Renal cortical epithelial cell (primary cell): Measurements from ENCODE around the gene DTNB. TPM values are rescaled to one million over a fixed set of nuclear protein-coding genes. Genes with fewer than 3 reads are reported as not detected.
"Not testable (repeated sequence)": the region's sequence is repeated elsewhere in the genome, so short reads cannot be mapped to it uniquely, and the experiment has no call there.

Experiments used
- DNase-seq: peaks from one replicate; pipeline ENCODE4 v3.0.0-alpha.2; 2011; ENCODE audit warnings: low read depth
- total RNA-seq: library from RNA; depleted of rRNA; stranded (reverse); fragments of >200 nt; gene quantifications from 2 replicates; pipeline ENCODE4 v1.2.3, GENCODE V29; 2014

DTNB gene
- 5.0 and 10.7 TPM in 2 replicates for total RNA-seq

DNA sequence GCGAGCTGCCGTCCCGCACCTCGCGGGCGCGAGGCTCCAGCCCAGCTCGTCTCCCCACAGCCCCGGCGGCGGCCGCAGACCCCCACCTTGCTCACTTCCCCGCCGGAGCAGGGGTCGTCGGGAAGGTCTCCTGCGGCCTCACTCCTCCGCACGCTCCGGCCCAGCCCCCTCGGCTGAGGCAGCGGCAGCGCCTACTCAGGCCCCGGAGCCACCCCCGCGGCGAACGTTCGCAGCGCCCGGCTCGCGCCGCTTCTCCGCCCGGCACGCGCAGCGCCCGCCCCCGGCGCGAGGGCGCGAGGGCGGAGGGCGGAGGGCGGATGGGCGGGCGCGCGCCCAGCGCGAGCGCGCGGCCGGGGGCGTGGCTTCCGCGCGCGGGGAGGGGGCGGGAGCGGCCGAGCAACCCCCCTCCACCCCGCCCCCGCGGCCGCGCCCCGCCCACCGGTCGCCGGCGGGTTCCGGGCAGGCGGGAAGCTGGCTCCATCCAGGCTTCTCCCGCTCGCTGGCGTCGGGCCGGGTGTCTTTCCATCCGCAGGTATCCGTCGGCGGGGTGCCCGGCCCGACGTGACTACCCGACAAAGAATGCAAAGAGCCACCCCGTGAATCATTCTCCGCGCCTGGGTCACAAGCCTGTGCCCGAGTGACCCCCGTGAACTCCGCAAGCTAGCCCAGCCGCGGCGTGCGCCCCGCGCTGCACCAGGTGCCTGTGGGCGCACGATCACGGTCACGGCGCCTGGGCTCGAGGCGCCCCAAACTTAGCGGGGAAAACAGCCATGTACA, at the start of gene DTNB:
Gene DTNB, minus strand, starts transcription at position 278 of the 777 bp plus-strand sequence. CDS start 20,917 bp downstream, outside the sequence.
- DNase-seq = peak; percentile 66

DNA sequence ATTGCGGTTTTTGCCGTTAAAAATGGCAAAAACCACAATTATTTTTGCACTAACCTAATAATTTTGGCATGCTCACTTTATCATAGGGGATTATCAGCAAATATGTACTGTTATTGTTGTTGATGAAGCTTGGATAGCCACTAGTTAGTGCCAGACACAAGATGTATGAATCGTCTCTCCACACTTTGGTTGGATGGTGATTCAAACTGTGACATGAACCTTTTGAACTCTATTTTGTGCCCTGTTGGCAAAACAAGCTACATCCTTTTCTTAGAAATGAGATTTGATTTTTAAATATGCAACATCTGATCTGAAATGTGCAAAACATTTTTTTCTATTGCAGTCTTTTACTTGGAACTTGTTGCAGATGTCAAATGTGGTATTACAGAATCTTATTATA, 48.8 kb upstream of the DTNB start:
- DNase-seq = no peak

DNA sequence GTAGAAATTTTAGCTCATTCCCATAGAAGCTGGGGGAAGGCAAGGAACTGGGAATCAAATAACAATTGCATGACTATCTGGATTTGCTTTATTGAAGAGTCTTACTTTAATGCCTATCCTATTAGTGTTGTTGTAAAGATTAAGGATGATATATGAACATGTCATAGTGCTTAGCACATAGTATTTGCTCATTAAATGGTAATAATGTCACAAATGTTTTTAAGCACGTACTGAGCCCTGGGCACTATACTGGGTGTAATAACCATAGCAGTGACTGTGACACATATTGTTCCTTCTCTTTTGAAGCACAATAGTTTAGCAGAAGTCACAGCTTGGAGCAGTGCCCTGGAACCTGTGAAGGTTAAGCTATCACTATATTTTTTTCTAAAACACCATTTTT, 47.2 kb upstream of the DTNB start:
- DNase-seq = no peak

DNA sequence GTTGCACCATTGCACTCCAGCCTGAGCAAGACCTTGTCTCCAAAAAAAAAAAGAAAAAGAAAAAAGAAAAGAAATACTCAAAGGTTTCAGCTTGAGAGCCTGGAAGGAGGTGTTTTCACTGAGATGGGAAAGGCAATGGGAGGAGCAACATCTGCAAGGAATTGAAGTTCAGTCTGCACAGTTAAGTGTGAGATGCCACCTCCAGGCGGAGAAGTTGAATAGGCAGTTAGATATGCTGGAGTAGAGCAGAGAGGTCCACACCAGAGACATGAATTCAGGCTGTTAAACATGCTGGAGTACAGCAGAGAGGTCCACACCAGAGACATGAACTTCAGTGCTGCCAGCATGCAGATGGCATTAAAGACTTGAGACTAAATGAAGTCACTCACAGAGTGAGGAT, 41.4 kb upstream of the DTNB start:
- DNase-seq = peak; percentile 42

DNA sequence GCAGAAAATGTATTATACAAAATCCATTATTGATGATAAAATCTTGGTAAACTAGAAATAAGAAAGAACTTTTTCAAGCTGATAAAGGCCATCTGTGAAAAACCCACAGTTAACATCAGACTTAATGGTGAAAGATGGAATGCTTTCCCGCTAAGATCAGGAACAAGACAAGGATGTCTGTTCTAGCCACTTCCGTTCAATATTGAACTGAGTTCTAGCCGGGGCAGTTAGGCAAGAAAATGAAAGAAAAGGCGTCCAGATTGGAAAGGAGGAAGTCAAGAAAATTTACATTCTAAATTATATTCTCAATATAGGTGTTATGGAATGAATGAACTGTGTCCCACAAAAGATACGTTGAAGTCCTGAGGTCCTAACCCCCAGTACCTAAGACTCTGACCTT, 39.1 kb upstream of the DTNB start:
- DNase-seq = no peak

DNA sequence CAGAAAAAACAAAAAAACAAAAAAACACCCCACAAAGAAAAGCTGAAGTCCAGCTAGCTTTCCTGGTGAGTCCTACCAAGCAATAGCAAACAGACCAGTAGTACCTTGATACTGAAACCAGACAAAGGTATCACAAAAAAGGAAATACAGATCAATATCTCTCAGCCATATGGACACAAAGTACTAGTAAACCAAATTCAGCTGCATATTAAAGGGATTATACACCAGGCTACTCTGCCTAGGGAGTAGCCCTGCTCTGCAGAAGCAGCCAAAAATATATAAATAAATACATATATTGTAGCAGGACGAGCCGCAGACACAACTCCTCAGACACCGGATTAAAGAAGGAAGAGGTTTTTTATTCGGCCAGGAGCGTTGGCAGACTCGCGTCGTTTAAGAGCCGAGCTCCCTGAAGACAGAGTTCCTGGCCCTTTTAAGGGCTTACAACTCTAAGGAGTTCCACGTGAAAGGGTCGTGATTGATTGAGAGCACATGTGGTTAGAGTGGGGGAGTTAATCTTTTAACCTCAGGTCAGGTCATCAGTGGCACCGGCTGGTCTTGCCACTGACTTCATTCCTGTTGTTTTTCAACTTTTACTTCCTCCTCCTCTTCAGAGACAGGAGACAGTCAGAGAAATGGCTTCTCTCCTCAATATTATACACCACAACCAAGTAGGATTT, 38.4 kb upstream of the DTNB start:
- DNase-seq = peak; percentile 48

DNA sequence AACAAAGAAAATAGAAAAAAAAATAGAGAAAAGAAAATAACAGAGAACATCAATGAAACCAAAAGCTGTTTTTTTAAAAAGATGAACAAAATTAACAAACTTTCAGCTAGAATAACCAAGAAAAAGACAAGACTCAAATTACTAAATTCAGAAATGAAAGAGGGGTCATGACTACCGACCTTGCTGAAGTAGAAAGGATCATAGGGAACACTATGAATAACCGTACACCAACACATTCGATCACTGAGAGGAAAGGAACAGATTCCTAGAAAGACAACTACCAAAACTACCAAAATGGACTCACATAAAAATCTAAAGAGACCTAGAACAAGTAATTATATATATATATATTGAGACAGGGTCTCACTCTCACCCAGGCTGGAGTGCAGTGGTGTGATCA, 37.4 kb upstream of the DTNB start:
- DNase-seq = no peak

DNA sequence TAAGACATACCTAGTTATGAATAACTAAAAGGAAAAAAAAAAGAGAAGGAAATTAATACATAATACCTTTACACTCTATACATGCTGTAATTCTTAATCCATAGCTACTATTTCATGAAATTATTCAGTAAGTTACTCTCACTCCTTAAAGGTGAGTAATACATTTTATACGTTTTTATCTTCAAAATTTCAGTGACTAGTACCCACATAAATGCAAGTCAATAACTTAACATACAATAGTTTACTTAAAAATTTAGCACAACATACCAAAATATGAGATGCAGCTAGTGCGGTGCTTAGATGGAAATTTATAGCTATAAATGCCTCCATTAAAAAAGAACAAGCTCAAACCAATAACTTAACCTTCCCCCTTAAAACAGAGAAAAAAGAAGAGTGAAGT, 36.0 kb upstream of the DTNB start:
- DNase-seq = no peak

DNA sequence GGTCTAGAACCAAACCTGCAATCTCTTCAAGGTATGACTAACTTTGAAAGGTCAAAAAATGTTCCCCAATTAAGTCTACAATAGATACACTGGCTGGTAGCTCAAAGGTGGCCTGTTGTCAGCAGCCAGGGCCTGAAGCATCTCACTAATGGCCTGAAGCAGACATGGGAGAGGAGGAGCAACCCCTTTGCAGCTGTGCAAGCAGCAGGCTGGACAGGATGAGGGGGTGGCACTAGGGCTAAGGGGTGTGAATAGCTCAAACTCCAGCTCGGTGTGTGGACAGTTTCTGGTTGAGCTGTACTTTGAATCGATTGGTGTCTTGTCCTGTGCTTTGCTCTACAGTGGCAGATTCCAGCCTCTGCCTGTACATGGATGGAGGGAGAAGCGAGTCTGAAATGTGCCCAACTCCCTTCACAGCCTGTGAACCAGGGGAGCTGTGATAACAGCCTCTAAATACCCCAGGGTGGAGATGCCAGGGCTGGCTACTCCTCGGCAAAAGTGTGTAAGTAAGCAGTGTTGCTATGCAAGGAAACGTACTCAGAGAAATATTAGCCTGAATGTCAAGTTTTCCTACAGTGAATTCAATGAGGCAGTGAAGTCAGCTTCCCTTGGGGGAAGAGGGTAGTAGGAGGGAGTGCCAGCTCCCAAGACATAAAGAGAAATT, 34.7 kb upstream of the DTNB start:
- DNase-seq = no peak

DNA sequence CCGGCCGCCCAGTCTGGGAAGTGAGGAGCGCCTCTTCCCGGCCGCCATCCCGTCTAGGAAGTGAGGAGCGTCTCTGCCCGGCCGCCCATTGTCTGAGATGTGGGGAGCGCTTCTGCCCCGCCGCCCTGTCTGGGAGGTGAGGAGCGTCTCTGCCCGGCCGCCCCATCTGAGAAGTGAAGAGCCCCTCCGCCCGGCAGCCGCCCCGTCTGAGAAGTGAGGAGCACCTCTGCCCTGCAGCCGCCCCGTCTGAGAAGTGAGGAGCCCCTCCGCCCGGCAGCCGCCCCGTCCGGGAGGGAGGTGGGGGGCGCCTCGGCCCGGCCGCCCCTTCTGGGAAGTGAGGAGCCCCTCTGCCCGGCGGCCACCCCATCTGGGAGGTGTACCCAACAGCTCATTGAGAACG, 32.2 kb upstream of the DTNB start:
- DNase-seq = not testable (repeated sequence)

DNA sequence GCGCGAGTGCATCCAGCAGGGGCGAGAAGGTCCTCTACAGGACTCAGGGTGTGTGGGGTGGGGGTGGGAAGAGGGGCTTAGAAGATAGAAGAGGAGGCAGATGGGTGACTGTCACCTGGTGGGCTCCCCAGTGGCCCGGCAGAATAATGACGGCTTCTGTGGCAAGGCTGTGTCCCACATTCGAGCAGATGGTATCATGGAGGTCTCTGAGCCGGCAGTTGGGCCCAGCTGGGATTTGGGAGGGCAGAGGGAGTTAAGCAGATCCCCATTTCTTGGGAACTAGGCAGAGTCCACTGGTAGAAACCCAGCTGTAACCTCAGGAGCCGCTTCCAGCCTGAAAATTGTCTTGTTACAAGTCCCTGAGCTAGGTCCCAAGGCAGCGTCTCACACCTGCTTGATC, 28.4 kb upstream of the DTNB start:
- no peak for DNase-seq

DNA sequence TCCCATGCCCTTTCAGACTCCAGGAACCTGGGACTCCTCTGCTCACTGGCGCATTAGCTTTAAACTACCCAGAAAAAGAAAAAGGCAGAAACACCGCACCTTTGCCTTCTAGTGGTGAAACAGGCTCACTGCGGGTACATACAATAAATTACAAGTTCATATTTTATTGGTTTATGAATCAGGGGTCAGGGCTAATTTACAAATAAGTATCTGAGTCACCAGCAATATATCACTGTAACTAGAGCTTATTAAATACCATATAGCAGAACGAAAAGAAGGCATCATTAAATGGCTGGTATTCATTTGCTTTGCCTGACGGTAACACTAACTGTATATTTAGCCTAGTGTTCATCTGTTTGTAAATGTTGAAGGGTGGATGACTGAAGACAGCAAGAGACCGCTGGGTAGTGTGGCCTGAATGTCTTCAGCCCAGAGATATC, 26.9 kb upstream of the DTNB start:
- DNase-seq = peak; percentile 31

DNA sequence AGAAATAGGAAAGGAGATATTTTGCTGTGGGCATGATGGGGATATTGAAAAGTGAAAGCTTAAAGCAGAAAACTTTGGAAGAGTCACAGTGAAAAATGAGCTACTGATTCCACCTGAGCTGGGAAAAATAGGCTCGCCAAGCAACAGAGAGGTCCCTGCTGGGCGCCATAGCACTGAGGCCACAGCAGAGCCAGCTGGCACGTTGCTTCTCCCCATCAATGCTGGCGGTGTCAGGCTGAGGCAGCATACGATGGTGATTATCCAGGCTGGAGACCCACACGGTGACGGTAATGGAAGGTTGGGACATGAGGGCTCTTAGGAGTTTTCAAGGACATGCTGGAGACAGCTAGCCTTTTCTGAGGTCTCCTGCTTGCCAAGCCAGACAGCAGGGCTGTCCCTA, 25.8 kb upstream of the DTNB start:
- no peak for DNase-seq

DNA sequence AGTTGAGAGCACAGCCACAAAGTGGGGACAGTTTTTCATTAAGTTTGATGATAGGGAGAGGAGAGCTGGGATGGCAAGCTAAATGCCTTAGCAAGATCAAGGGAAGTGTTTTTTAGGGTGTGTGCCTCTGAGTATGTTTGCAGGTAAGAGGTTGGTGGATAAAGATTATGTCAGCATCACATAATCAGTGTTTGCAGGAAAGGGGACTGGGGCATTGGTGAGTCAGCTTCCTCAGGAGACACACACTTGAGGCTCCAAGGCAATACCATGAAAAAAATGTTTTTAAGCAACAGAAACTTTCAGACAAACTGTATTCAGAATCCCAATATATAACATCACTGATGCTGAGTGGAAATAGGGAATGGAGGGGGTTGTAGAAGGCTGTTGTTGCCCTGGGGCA, 25.4 kb upstream of the DTNB start:
- peak; percentile 37 for DNase-seq

DNA sequence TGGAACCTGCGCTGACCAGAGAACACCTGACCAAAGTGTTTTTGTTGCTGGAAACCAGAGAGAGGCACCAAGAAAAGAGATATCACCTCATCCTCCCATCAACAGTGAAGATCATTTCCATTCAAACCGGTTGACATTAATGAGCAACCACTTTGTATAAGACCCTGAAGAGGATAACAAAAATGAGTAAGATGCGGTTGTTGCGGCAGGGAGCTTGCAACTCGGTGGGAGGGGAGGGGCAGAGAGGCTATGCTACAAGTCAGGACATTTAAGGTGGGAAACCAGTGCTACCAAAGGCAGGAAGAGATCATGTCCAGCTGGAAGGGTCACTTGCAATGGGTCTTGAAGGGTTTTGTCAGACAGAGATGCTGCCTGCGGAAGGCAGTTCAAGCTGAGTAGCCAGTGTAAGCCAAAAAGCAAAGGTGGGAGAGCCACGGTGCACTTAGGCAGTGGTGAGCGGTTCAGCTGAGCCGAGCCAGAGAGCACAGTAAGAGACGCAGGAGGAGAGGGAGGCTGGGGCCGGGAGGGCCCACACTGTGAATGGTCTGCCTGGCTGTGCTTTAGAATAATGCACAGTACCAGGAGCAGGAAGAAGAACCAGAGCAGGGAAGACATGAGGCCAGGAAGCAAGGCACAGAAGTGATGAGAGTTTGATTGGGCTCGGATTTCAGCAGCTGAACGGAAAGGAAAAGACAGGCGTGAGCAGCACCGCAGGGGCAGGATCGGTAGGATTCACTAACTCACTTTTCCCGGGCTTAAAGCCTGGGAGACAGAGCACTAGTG, 24.4 kb upstream of the DTNB start:
- no peak for DNase-seq

DNA sequence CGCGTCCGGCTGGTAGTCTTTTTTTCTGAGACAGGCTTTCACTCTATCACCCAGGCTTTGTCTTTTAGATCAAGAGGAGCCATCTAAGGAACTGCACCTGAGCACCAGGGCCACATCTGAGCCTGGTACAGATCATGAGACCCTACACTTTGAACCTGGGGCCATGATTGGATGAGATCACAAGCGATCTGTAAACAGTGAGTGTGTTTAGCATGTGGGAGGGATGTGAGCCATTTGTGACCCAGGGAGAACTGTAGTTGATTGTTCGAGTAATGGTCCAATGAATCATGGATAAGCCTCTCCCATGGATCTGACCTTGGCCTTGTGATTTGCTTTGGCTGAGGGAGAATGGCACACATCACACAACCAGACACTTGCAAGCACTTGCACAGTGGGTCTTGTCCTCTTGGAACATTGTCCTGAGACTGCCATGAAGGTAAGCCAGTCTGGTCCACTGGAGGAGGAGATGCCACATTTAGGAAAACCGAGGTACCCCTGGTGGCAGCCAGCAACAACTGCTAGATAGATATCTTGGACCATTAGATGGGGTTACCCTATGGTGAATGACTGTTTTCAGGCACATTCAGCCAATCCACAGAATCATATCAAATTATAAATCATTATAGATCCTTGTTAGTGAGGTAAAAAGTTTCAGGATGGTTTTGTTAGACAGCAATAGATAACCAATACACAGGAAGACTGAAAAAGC, 19.5 kb upstream of the DTNB start:
- DNase-seq = no peak

DNA sequence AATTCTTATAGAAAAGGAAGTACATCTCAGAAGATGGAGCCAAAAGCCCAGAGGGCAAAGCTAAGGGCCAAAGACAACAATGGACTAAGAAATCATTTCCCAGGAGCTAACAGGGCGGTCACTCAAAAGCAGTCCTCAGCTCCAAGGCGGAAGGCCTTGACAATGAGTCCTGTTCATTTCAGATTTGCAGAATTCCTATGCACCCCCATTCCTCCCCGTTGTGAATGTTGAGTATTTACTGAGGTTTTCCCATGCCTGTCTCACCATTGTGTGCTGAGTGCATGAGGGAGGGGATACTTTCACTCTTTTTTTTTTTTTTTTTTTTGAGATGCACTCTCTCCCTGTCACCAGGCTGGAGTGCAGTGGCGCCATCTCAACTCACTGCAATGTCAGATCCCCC, 18.8 kb upstream of the DTNB start:
- peak; percentile 54 for DNase-seq

DNA sequence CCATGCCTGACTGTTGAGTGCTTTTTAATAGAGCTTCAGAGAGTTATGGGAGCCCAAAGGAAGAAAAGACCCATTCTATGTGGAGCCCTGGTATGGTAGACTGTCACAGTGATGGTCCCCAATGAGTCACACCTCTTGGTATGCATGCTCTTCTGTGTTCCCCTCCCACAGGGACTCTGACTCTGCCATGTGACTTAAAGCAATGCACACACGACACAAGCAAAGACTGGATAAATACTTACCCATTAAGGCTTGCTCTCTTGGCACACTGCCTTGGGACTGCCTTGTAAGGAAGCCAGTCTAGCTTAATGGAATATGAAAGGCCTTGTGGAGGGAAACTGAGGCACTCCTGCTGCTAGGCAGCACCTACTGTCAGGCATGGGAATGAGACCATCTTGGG, 16.7 kb upstream of the DTNB start:
- peak; percentile 66 for DNase-seq

DNA sequence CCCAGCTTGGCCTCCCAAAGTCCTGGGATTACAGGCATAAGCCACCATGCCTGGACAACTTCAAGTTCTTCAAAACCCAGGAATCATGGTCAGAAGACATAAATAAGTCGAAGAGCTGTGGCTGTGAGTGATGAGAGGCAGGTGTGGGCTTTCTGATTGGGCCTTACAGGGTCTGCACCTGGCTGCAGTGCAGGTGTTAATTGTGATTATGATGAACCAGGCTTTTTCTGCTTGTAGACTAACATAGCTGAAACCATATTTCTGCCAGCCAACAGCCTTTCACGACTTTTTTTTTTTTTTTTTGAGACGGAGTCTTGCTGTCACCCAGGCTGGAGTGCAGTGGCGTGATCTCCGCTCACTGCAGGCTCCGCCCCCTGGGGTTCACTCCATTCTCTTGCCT, 14.9 kb upstream of the DTNB start:
- no peak for DNase-seq

DNA sequence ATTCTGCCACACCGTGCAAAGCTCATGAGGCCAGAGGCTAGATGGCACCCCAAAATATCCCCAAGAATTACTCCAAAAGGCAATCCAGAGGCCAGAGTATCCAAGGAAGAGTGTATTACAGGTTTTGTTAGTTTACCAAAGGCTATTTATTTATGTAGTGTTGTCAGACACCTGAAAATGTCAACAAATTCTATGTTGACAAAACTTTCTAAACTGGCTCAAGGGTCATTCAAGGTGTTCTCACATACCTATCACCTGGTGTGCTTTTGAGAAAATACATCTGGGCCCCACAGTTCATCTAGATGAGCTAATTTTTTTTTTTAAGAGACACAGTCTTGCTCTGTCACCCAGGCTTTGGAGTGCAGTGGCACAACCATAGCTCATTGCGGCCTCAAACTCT, 12.4 kb upstream of the DTNB start:
- DNase-seq = no peak
